ENCODE measurements around the gene SERF2. TPM values are rescaled to one million over a fixed set of nuclear protein-coding genes. Genes with fewer than 3 reads are reported as not detected.

The SERF2 gene
- total and polyA plus RNA-seq, 2 of the 13 experiments (the other 11 are each of a cell fraction or from before 2014, with no cell fraction given): 811 to 1,257 TPM

GRCh38 chr15:43824302-43825246, 32.5 kb downstream of the SERF2 start, which contains the start of gene MFAP1 (continued):
- peak; percentile 61; the same call in 1 of the 2 replicates for TF ChIP-seq ZBTB43 (CRISPR knock-in tag; conservative IDR thresholded peaks at IDR 0.05)
- TF ChIP-seq PITX1 (CRISPR knock-in tag; IDR thresholded peaks at IDR 0.05): peak; percentile 65; the same call in 1 of the 2 replicates
- no peak for TF ChIP-seq ZNF24 (IDR thresholded peaks at IDR 0.05)
- TF ChIP-seq HDAC1 (CRISPR knock-in tag; IDR thresholded peaks at IDR 0.05): peak; percentile 82
- peak; percentile 72; the same call in 1 of the 2 replicates for TF ChIP-seq ZFY (CRISPR knock-in tag; IDR thresholded peaks at IDR 0.05)
- TF ChIP-seq SRSF1 (optimal IDR thresholded peaks at IDR 0.05; ENCODE audit: low read depth, low read length): no peak
- peak; percentile 80 for TF ChIP-seq ZGPAT (CRISPR knock-in tag; IDR thresholded peaks at IDR 0.05)
- TF ChIP-seq ZFP90 (CRISPR knock-in tag; IDR thresholded peaks at IDR 0.05; ENCODE audit: borderline replicate concordance): peak; percentile 45; the same call in 1 of the 2 replicates
- no peak for TF ChIP-seq ZBTB46 (CRISPR knock-in tag; IDR thresholded peaks at IDR 0.05; ENCODE audit: borderline replicate concordance)
- TF ChIP-seq ZNF777 (CRISPR knock-in tag; IDR thresholded peaks at IDR 0.05): peak; percentile 71
- TF ChIP-seq ZNF577 (CRISPR knock-in tag; IDR thresholded peaks at IDR 0.05; ENCODE audit: borderline replicate concordance, low read depth): no peak
- no peak for TF ChIP-seq ZMYM2 (CRISPR knock-in tag; IDR thresholded peaks at IDR 0.05)
- no peak for TF ChIP-seq HMGA1 (CRISPR knock-in tag; conservative IDR thresholded peaks at IDR 0.05)
- no peak for TF ChIP-seq MAFK (conservative IDR thresholded peaks at IDR 0.05 in 1 of 2, IDR thresholded peaks at IDR 0.05 in 1 of 2; ENCODE audit: low read length in 2 of 2)
- TF ChIP-seq NBN (conservative IDR thresholded peaks at IDR 0.05): no peak
- peak; percentile 87 for TF ChIP-seq ZNF143 (CRISPR knock-in tag; IDR thresholded peaks at IDR 0.05)
- TF ChIP-seq CHD2 (IDR thresholded peaks at IDR 0.05; ENCODE audit: low read depth, low read length): no peak
- no peak for TF ChIP-seq EED (CRISPR knock-in tag; IDR thresholded peaks at IDR 0.05)
- TF ChIP-seq PPARG (CRISPR knock-in tag; conservative IDR thresholded peaks at IDR 0.05): no peak
- no peak for TF ChIP-seq ZMAT5 (CRISPR knock-in tag; IDR thresholded peaks at IDR 0.05; ENCODE audit: borderline replicate concordance, low read depth)
- TF ChIP-seq ZNF687 (CRISPR knock-in tag; IDR thresholded peaks at IDR 0.05): peak; percentile 87

Measured in HepG2 (cell line).